ENCODE results near the gene TYW1B.
"Not testable (repeated sequence)": the region's sequence is repeated elsewhere in the genome, so short reads cannot be mapped to it uniquely, and the experiment has no call there.

Gene TYW1B

DNA sequence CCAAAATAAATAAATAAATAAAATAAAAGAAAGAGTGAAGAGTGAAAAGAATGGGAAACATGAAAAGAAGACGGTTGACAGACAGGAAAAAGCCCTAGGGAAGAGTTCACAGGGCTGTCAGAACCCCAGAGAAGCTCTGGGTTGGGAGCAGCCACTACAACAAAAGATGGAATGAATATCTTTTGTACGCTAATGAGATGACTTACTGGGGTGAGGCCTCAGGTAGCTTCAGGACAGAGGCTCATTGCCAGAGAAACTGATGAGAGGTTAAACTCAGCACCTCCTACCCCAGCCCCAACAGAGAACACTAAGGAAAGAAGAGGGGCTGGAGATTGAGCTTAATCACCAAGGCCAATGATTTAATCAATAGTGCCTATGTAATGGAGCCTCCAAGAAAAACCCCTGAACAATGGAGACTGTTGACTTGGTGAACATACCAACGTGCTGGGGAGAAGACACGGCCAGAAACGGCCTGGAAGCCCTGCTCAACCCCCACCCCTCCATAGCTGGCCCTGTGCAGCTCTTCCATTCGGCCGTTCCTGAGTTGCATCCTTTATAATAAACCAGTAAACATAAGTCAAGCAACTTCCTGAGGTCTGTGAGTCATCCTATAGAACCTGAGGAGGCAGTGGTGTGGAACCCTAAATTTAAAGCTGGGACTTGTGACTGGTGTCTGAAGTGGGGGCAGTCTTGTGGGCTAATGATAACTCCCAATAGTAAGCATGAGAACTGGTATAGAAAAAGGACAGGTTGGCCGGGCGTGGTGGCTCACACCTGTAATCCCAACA, 11.4 kb downstream of the TYW1B start:
- DNase-seq = not testable (repeated sequence)

DNA sequence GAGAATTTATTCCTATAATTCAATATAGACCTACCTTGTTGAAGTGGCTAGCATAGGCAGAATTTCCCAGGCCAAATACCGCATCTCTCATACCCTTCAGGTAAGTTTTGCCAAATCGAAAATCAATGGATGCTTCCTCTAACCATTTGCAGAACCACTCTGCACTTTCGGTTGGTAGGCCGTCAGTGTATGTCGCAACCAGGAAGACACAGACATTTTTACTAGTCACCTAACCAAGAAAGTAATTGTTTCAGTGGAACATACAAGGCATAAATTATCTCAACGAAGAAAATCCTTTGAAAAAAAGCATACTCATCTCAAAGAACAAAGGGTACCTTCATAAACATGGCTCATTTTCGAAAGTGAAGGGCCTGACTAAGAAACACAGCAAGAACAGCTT, 17.6 kb downstream of the TYW1B start:
- not testable (repeated sequence) for DNase-seq

DNA sequence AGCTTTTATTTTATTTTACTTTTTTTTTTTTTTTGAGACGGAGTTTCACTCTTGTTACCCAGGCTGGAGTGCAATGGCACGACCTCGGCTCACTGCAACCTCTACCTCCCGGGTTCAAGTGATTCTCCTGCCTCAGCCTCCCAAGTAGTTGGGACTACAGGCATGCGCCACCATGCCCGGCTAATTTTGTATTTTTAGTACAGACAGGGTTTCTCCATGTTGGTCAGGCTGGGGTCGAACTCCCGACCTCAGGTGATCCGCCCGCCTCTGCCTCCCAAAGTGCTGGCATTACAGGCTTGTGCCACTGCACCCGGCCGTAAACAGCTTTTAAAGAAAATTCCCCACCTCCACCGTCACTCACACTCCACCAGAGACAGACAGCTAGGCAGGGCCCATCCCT, 19.5 kb downstream of the TYW1B start:
- DNase-seq = not testable (repeated sequence)

DNA sequence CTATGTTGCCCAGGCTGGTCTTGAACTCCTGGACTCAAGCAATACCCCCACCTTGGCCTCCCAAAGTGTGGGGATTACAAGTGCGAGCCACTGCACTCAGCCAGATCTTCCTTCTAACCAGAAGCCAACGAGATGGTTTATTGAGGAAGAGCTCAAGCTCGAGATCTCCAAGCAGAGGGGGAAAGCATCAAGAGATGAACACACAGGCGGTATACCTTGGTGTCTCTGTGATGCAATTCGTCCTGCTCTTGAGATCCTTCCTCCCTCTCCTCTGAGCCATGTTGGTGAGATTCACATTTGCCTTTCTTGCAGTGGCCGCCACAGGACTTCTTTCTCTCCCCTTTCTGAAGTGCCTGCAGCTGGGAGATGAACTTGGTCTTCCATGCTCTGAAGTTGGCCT, 21.1 kb downstream of the TYW1B start:
- DNase-seq = not testable (repeated sequence)

DNA sequence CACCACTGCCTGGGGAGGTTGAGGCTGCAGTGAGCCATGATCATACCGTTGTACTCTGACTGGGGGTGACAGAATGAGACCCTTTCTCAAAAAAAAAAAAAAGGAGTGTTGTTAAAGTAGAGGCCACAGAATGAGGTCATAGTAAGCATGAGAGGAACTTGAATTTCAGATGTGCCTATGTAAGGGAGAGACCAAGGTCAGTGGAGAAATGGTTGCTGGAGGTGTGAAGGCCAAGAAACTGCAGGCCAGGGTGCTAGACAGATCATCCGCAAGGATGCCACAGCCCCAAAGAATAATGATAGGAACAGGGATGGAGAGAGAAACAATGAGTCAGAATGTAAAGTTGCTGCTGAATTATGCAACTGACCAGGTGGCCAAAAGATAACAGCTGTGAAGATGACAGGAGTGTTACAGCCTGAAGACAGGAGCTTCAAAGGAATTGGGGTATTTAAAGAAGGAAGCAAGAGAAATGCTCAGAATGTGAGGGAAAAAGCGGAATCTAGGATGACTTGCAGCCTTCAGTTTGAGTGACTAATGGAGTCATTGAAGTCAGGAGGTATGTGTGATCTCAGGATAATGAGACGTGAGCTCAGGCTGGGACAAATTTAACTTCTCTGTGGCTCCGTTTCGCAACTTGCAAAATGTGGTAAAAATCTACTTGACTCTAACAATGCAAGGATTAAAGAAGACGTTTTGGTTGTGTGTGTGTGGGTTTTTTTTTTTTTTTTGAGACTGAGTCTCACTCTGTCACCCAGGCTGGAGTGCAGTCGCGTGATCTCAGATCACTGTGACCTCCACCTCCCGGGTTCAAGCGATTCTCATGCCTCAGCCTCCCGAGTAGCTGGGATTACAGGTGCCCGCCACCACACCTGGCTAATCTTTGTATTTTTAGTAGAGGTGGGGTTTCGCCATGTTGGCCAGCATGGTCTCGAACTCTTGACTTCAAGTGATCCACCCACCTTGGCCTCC, 22.2 kb downstream of the TYW1B start:
- no peak for DNase-seq

DNA sequence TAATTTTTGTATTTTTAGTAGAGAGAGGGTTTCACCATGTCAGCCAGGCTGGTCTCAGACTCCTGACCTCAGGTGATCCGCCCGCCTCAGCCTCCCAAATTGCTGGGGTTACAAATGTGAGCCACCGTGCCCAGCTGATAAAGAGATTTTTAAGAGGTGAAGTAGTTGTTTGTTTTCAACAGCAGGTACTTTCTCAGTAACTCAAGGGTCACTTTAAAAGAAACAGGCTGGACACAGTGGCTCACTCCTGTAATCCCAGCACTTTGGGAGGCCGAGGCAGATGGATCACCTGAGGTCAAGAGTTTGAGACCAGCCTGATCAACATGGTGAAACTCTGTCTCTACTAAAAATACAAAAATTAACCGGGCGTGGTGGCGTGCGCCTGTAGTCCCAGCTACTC, 24.2 kb downstream of the TYW1B start:
- not testable (repeated sequence) for DNase-seq

DNA sequence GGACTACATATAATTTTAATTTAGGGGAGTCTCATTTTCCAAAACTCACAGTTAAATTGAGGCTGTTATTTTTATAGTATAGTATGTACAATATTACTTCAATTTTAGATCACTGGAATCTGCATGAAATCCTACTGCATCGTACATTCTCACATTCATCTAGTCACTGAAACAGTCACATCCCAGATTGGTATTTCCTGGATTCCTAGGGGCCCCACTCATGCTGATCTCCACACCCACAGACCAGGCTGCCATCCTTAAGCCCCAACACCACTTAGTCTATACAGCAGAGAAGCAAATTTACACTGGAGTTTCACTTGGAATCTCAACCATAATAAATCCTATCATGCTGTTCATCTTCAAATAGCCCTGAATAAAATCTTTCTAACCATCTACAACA, 26.4 kb downstream of the TYW1B start:
- DNase-seq = not testable (repeated sequence)

DNA sequence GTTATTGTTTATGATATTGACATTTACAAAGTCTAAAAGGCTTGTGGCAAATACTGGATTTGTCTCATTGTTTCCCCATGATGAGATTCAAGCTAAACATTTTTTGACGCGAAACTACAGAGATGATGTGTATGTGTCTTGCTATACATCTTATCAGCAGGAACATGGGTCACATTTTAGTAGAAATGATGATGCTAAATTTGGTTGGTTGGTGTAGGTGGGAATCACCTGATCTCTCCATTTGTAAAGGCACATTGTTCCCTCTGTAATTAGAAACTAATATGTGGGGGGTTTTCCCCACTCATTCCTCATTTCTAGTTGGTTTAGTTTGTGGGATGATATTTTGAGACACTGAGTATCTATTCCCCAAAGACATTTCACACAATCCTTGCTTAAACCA, 32.6 kb downstream of the TYW1B start:
- DNase-seq = not testable (repeated sequence)

DNA sequence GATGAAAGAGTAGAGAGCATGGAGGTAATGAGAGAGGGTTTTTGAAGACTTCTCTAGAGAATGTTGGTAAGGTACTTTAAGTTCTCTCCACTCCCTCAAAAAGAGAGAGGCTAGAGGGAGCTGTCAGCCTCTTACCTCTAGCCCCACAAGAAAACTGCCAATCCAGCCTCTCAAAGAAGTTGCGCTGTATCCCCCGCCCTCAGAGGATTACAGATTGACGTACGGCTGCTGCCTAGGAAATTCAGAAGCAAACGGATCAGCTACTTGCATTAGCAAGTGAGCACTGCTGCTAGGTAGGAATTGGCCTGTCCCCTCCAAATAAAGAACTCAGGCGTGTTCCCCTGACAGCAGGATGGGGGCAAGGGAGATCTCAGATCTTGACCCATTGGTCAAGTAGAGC, 34.2 kb downstream of the TYW1B start:
- DNase-seq = no peak

DNA sequence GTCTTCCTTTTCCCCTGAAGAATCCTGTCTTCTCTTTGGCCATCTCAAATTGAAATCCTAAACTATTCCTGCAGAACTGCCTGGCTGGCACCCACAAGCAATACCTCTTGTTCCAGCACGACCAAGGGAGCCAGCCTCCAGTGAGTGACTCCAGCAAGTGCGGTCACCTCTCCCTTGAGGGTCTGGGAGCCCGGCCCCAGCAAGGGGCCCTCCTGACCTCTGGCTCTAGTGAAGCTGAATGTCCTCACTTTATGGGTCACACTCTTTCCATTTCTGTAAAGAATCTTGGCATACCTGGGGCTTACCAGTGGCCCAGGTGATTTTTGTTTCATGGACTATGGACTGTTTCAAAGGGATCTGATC, 37.3 kb downstream of the TYW1B start:
- not testable (repeated sequence) for DNase-seq

DNA sequence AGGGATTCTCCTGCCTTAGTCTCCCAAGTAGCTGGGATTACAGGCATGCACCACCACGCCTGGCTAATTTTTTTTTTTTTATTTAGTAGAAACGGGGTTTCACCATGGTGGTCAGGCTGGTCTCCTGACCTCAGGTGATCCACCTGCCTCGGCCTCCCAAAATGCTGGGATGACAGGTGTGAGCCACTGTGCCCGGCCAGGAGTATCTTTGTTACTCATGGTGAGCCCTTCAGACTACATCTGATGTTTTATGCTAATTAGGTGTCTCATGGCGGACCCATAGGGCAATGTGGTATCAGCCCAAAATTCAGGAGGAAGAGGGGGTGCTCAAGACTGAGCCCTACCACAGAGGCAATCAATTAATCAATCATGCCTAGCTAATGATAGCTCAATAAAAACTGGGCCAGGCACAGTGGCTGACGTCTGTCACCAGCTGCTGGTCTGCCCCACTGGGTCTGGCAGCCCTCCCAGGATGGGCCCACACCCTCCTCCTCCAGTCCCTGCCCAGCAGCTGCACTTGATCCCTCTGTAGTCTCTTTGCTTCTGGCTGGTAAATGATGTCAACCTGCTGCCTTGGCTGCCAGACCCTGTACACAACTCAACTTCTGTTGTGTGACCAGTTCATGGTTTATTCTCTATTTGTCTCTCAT, 37.8 kb downstream of the TYW1B start:
- DNase-seq = not testable (repeated sequence)

DNA sequence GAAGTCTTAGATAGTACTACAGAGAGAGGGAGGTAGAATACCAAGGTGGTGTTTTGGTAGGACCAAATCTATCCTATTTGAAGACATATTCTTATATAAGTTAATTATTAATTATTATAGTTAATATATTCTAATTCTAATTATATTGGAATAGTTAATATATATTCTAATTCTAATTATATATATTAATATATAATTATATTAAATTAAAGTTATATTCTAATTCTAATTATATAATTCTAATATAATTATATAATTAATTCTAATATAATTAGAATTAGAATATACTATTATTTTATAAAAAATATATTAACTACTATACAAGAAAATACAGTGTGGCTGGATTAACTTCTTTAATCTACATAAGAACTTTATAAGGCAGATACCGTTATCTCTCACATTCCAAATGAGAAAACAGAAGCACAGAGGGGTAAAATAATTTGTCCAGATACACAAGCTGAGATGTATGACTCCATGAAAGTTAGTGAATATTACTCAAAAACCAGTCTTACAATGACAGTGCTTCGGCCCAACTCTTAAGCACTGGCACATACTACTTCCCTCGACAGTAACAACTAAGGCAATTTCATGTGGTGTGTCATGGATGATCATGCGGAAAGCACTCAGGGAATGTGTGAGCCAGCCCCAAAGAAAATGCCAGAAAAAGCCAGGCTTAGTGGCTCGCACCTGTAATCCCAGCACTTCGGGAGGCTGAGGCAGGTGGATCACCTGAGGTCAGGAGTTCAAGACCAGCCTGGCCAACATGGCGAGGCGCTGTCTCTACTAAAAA, 42.6 kb downstream of the TYW1B start:
- no peak for DNase-seq

DNA sequence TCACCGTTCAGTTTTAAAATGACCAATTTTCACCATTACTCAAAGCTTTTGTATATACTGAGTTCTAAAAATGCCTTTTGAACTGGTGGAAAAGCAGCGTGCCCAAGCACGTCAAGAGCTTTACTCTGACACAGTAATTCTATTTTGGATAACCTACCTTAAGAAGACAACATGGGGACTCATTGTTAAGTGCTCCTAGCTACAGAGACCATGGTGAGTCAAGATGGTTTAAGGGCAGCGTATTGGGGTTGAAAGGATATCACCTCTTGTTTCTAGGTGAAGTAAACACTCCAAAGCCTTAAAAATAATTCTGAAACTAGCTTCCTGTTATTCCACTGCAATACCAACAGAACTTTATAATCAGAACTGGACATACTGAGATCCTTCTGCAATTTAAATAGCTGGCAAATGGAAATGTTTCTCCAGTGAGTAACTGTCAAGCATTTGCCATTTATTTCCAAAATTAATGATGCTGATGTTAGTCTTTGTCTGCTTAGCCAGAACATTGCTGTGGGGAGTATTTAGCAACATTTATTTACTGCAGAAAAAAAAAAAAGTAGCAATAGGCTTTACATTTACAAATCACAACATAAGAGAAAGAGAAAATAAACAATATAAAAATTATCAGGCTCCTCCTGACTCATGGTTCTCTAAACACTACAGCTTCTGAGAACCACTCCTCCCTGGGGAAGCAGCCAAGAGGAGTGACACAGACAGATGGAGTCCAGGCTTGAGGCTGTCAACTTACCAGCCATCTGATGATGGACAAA, 44.2 kb downstream of the TYW1B start:
- DNase-seq = not testable (repeated sequence)

DNA sequence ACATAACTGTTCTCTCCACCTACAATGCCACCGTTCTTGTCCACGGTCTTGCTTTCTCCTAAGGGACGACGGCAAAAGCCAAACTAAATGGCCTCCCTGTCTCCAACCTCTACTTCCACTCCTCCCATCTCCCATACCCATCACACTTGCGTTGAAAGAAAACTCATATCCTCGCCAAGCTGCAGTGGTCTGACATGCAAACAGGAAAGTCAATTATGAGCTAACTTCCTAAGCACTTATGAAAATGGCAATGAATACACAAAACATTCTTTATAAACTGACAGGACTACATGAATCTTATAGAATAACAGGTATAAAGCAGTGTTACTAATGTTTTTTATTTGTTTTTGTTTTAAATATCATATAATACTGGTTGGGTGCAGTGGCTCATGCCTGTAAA, 46.4 kb downstream of the TYW1B start:
- no peak for DNase-seq

DNA sequence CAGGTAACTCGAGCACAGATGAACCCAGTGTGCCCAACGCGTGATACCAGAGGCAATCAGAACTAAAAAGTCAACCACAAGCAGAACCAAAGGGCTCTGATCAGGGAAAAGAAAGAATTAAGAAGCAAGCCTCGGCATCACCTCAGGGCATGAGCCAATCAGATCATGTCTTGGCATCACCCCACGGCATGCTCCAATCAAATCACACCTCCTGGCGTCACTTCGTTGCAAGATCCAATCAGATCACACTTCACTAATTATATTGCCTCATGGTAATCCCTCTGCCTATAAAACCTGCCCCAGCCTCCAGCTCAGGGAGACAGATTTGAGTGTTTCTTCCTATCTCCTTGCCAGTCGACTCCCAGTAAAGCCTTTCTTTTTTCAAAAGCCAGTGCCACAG, 46.8 kb downstream of the TYW1B start:
- no peak for DNase-seq

DNA sequence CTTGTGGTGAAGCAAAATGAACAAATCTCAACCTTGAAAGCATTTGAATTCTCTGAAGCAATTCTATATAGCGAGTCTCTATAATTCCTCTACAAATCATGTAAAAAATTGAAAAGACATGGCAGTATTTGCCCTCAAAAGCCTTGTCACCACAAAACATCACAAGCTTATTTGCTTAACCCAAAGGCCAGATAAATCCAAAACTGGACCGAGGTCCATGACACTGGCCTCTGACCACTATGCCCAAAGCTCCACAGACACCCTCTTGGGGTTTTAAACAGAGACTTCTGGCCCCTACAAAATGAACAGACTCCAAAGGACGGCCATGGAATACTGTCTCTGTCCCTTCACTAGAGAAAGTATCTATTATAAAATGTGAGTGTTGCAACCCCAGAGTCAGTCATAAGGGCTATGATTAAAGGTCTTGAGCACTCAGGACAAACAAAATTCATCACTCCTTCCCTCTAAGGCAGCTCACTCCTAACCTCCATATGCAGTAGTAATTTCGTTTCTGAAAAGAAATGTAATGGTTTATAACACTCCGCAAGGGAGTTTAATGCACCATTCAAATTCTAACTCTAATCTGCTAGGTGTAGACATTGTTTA, 47.6 kb downstream of the TYW1B start:
- DNase-seq = not testable (repeated sequence)

DNA sequence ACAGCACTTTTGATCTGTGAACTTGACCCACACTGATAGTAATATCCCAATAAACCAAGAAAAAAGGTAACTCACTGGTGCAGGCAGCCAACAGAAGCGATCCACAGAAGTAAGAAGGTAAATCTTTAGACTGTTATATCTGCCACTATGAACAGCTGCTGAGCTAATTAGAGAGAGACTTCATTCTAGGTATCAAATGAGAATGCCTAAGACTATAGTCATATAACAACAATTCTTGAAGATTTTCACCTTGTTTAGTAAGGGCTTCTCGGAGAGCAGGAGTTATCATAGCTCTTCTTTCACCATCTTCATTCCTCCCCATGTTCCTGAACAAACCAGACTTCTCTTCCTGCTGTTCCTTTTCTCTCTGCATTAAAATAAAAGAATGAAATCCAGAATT, 50.8 kb downstream of the TYW1B start:
- not testable (repeated sequence) for DNase-seq

DNA sequence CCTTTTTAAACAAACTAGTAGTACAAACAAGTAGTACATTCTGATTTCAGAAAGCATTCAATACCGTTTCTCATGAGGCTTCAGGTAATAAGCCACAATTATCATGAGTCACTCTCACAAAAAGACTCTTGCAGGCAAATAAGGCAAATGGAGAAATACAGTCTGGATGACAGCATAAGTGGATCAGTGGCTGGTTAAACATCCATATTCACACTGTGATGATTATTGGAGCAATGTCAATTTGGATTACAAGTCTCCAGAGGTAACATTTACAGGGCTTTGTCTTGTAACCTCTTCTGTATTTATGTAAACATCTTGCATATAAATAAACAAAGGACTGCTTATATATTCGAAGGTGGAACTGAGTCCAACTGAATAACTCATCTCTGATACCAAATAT, 55.4 kb downstream of the TYW1B start:
- DNase-seq = not testable (repeated sequence)

DNA sequence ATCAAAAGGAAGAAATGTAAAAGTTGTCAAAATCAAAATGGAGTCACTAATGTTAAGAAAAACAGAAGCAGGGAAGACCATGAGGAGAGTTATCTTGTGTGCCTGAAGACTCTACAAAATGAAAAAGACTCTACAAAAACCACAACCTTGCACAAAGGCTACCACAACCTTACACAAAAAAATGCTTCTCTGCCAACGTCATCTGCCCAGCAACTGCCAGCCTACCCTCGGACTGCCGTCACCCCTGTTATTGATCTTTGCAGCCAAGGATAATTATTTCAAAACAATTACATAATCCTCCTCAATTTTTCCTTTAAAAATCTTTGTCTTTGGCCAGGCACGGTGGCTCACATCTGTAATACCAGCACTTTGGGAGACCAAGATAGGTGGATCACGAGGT, 61.0 kb downstream of the TYW1B start:
- not testable (repeated sequence) for DNase-seq

DNA sequence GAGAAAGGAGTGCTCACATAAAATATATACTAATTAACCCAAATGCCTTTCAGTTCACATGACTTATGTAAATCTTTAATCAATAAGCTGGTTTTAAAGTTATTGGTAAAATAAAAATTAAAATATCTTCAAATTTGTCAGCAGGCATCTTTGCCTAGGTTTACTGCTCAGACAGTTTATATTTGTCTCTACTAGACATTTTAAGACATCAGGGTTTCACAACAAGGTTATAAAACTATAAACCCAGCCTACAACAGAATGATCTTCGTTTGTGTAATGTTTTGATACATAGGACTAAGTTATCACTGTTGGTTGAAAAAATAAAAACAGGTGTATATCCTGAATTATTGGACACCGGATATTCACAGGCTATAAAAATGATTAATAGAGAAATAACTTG, 67.4 kb downstream of the TYW1B start:
- DNase-seq = no peak

DNA sequence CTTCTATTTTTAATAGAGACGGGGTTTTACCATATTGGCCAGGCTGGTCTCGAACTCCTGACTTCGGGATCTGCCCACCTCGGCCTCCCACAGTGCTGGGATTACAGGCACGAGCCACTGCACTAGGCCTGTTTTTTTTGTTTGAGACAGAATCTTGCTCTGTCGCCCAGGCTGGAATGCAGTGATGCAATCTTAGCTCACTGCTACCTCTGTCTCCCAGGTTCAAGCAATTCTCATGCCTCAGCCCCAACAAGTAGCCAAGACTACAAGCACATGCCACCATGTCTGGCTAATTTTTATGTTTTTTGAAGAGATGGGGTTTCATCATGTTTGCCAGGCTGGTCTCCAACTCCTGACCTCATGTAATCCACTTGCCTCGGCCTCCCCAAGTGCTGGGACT, 73.7 kb downstream of the TYW1B start:
- no peak for DNase-seq

Data from activated CD4-positive, alpha-beta T cell treated with anti-CD3 and anti-CD28 coated beads for 1 hour (primary cell).